GM23338 (cell line): ENCODE data around the gene RS1. TPM values are rescaled to one million over a fixed set of nuclear protein-coding genes. Genes with fewer than 3 reads are reported as not detected.

ENCODE experiments used
- ATAC-seq: fragments of 200-7000 bp; cut with Tn5 transposase; 3 replicates; pipeline ENCODE4 v1.9.1; 2020
- DNase-seq: peaks from one replicate; pipeline ENCODE4 v3.0.0-alpha.2; 2015; ENCODE audit warnings: low spot score
- H2AFZ ChIP-seq: fragments of 200-600 bp; sonication (generic); 2 replicates; pipeline ENCODE4 v1.8.0; 2016; ENCODE audit warnings: antibody characterized with exemption, mild to moderate bottlenecking, moderate library complexity
- H3F3A ChIP-seq: fragments of 200-600 bp; sonication (generic); replicated peaks from 2 replicates; pipeline ENCODE4 v1.8.0; 2017; ENCODE audit warnings: antibody characterized with exemption, mixed run types, low read depth
- H3K27ac ChIP-seq: fragments of 200-600 bp; sonication (generic); 2 replicates; pipeline ENCODE4 v1.6.1; 2016; ENCODE audit warnings: low read depth
- H3K27me3 ChIP-seq: fragments of 200-600 bp; sonication (generic); 2 replicates; pipeline ENCODE4 v1.8.0; 2016; ENCODE audit warnings: mild to moderate bottlenecking, mixed run types, moderate library complexity; ENCODE audit not compliant: insufficient read depth
- H3K36me3 ChIP-seq: fragments of 200-600 bp; sonication (generic); 2 replicates; pipeline ENCODE4 v1.8.0; 2016; ENCODE audit warnings: mild to moderate bottlenecking; ENCODE audit not compliant: insufficient read depth
- H3K4me1 ChIP-seq: fragments of 200-600 bp; sonication (generic); 2 replicates; pipeline ENCODE4 v1.8.0; 2016; ENCODE audit warnings: mild to moderate bottlenecking, moderate library complexity; ENCODE audit not compliant: insufficient read depth
- H3K4me2 ChIP-seq: fragments of 200-600 bp; sonication (generic); 2 replicates; pipeline ENCODE4 v1.7.1; 2017; ENCODE audit warnings: mixed run types
- H3K4me3 ChIP-seq: fragments of 200-600 bp; sonication (generic); 2 replicates; pipeline ENCODE4 v1.6.1; 2016; ENCODE audit warnings: mixed run types
- H3K79me2 ChIP-seq: fragments of 200-600 bp; sonication (generic); replicated peaks from 2 replicates; pipeline ENCODE4 v1.8.0; 2017; ENCODE audit warnings: mild to moderate bottlenecking; ENCODE audit not compliant: insufficient read depth
- H3K9me2 ChIP-seq: fragments of 200-600 bp; sonication (generic); 2 replicates; pipeline ENCODE4 v1.8.0; 2017; ENCODE audit not compliant: insufficient read depth
- H4K20me1 ChIP-seq: fragments of 200-600 bp; sonication (generic); replicated peaks from 2 replicates; pipeline ENCODE4 v1.8.0; 2017; ENCODE audit warnings: mild to moderate bottlenecking; ENCODE audit not compliant: insufficient read depth
- H3K27ac Mint-ChIP-seq: 2 replicates; pipeline ENCODE4 v1.8.0; 2020; ENCODE audit warnings: inconsistent platforms, mild to moderate bottlenecking, moderate library complexity, mixed read lengths
- H3K27me3 Mint-ChIP-seq: 3 replicates; pipeline ENCODE4 v1.8.0; 2022; ENCODE audit warnings: low read depth, mild to moderate bottlenecking, moderate library complexity, mixed read lengths, inconsistent platforms; ENCODE audit not compliant: insufficient read depth, poor library complexity
- H3K36me3 Mint-ChIP-seq: 3 replicates; pipeline ENCODE4 v1.8.0; 2021; ENCODE audit warnings: low read depth, mild to moderate bottlenecking, inconsistent platforms, moderate library complexity, mixed read lengths
- H3K4me1 Mint-ChIP-seq: 3 replicates; pipeline ENCODE4 v1.8.0; 2020; ENCODE audit warnings: mild to moderate bottlenecking, inconsistent platforms, mixed read lengths
- H3K4me3 Mint-ChIP-seq: 3 replicates; pipeline ENCODE4 v1.8.0; 2021; ENCODE audit warnings: moderate library complexity, mild to moderate bottlenecking, inconsistent platforms, mixed read lengths
- H3K9me3 Mint-ChIP-seq: 3 replicates; pipeline ENCODE4 v1.8.0; 2020; ENCODE audit warnings: moderate library complexity, mild to moderate bottlenecking, inconsistent platforms, mixed read lengths
- CREB1 ChIP-seq: fragments of 250-450 bp; sonication (Bioruptor Pico); IDR thresholded peaks from 2 replicates; pipeline ENCODE4 v1.5.0; 2020; ENCODE audit warnings: low read depth, mild to moderate bottlenecking, moderate library complexity
- EZH2 ChIP-seq: fragments of 200-600 bp; sonication (generic); IDR thresholded peaks from one replicate; pipeline ENCODE4 v1.8.0; 2017; ENCODE audit warnings: antibody characterized with exemption, mild to moderate bottlenecking, low read depth; ENCODE audit not compliant: unreplicated experiment
- ZNF331 ChIP-seq: fragments of 250-450 bp; sonication (Bioruptor Pico); IDR thresholded peaks from 2 replicates; pipeline ENCODE4 v1.5.0; 2020; ENCODE audit warnings: low read depth, mild to moderate bottlenecking, moderate library complexity
- polyA plus RNA-seq: library from polyadenylated mRNA; unstranded; fragments of >200 nt; fragmentation: Nextera tagmentation; extraction: Ambion mirVana; gene quantifications from 2 replicates; pipeline ENCODE4 v1.2.1, GENCODE V29; 2016
- total RNA-seq: library from RNA; depleted of rRNA; stranded (reverse); fragments of >200 nt; shearing (Covaris generic); gene quantifications from 2 replicates; pipeline ENCODE4 v1.2.3, GENCODE V29; 2014
- TF ChIP-seq, protein P1 (sequence below): fragments of 250-450 bp; sonication (Bioruptor Pico); IDR thresholded peaks from 2 replicates; pipeline ENCODE4 v1.5.0; 2020; ENCODE audit warnings: mild to moderate bottlenecking, moderate library complexity

The RS1 gene
- total and polyA plus RNA-seq, 2 experiments from 2014 or later: not detected

DNA sequence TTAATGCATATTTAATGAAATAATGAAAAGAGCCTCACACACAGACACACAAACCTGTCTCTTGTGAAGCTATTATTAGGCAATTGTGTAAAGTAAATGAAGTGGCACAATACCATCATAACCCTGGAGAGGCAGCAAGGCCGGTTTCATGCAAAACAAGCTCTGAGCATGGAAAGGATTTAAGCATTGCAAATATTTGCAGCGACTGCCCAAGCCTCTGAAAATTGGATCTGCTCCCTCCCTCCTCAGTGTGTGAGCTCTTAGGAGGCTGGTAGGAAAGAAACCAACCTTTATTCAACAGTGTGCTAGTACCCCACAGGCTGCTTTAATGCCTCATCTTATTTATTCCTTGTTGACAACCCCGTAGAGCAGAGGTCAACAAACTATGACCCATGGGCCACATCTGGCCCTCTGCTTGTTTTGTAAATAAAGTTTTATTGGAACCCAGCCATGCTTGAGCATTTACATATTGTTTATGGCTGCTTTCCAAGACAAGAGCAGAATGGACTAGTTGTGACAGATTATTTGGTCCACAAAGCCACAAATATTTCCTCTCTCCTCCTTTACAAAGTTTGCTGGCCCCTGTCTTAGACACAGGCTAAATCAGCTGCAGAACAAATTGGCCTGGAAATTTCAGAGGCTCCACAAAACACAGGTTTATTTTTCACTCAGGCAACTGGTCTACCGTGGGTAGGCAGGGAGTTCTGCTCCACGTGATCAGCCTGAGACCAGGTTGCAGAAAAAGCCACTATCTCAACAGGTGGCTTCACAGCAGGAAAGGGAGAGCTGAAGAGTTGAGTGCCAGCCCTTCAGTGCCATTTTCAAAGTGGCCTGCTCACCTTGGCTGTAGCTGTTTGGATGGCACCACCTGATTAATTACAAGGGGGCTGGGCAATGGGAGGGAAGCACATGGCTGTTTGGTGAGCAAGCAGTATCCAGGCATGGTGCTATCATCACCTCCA is 16.8 kb downstream of the RS1 start (continued):
- TF ChIP-seq, protein P1, sequence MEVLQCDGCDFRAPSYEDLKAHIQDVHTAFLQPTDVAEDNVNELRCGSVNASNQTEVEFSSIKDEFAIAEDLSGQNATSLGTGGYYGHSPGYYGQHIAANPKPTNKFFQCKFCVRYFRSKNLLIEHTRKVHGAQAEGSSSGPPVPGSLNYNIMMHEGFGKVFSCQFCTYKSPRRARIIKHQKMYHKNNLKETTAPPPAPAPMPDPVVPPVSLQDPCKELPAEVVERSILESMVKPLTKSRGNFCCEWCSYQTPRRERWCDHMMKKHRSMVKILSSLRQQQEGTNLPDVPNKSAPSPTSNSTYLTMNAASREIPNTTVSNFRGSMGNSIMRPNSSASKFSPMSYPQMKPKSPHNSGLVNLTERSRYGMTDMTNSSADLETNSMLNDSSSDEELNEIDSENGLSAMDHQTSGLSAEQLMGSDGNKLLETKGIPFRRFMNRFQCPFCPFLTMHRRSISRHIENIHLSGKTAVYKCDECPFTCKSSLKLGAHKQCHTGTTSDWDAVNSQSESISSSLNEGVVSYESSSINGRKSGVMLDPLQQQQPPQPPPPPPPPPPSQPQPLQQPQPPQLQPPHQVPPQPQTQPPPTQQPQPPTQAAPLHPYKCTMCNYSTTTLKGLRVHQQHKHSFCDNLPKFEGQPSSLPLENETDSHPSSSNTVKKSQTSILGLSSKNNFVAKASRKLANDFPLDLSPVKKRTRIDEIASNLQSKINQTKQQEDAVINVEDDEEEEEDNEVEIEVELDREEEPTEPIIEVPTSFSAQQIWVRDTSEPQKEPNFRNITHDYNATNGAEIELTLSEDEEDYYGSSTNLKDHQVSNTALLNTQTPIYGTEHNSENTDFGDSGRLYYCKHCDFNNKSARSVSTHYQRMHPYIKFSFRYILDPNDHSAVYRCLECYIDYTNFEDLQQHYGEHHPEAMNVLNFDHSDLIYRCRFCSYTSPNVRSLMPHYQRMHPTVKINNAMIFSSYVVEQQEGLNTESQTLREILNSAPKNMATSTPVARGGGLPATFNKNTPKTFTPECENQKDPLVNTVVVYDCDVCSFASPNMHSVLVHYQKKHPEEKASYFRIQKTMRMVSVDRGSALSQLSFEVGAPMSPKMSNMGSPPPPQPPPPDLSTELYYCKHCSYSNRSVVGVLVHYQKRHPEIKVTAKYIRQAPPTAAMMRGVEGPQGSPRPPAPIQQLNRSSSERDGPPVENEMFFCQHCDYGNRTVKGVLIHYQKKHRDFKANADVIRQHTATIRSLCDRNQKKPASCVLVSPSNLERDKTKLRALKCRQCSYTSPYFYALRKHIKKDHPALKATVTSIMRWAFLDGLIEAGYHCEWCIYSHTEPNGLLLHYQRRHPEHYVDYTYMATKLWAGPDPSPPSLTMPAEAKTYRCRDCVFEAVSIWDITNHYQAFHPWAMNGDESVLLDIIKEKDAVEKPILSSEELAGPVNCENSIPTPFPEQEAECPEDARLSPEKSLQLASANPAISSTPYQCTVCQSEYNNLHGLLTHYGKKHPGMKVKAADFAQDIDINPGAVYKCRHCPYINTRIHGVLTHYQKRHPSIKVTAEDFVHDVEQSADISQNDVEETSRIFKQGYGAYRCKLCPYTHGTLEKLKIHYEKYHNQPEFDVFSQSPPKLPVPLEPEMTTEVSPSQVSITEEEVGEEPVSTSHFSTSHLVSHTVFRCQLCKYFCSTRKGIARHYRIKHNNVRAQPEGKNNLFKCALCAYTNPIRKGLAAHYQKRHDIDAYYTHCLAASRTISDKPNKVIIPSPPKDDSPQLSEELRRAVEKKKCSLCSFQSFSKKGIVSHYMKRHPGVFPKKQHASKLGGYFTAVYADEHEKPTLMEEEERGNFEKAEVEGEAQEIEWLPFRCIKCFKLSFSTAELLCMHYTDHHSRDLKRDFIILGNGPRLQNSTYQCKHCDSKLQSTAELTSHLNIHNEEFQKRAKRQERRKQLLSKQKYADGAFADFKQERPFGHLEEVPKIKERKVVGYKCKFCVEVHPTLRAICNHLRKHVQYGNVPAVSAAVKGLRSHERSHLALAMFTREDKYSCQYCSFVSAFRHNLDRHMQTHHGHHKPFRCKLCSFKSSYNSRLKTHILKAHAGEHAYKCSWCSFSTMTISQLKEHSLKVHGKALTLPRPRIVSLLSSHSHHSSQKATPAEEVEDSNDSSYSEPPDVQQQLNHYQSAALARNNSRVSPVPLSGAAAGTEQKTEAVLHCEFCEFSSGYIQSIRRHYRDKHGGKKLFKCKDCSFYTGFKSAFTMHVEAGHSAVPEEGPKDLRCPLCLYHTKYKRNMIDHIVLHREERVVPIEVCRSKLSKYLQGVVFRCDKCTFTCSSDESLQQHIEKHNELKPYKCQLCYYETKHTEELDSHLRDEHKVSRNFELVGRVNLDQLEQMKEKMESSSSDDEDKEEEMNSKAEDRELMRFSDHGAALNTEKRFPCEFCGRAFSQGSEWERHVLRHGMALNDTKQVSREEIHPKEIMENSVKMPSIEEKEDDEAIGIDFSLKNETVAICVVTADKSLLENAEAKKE (CRISPR knock-in tag): no peak
- TF ChIP-seq CREB1 (CRISPR knock-in tag): no peak

DNA sequence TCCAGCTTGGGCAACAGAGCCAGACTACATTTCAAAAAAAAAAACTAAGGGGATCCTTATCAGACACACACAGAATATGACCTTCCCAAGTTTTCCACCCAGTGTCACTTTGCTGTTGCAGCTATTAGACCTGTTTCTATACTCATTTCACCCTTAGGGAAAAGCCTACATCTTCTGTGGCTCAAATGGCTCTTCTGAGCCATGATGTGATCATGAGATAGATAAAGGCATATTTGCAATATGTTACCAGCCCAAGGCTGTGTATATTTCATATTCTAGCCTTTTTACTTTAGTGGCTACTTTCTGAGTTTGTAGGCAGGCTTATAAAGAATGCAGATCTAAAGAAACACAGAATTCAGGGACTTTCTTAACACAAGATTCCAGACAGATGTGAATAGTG is 19.3 kb downstream of the RS1 start:
- no peaks in the 10 kb centered on the region for H3K9me3 Mint-ChIP-seq
- H3K4me3 Mint-ChIP-seq: no peak overlapping the region
- Histone ChIP-seq H3K4me3 (no peak overlapping the region), H3K4me1 (no peaks in the 10 kb centered on the region), H3K4me2 (no peak overlapping the region), H3F3A (no peaks in the 10 kb centered on the region), H3K36me3 (no peaks in the 10 kb centered on the region), H2AFZ (no peak overlapping the region), H3K9me2 (no peaks in the 10 kb centered on the region), H3K27me3 (no peaks in the 10 kb centered on the region), H3K27ac (no peak overlapping the region), H3K79me2 (no peaks in the 10 kb centered on the region), H4K20me1 (no peaks in the 10 kb centered on the region)
- H3K36me3 Mint-ChIP-seq: no peaks in the 10 kb centered on the region
- DNase-seq: no peak
- ATAC-seq: no peak
- no peaks in the 10 kb centered on the region for H3K27me3 Mint-ChIP-seq
- TF ChIP-seq CREB1 (CRISPR knock-in tag) (no peak), EZH2 (no peak), ZNF331 (CRISPR knock-in tag) (no peak)
- peaks cover 11% of the 10 kb centered on the region for H3K4me1 Mint-ChIP-seq
- H3K27ac Mint-ChIP-seq: no peak overlapping the region
